GM12865 (cell line): Measurements from ENCODE around the gene CLEC16A.

ENCODE experiments used
- DNase-seq: peaks from one replicate; pipeline ENCODE4 v3.0.0; 2010; ENCODE audit warnings: low read depth
- H3K4me3 ChIP-seq: 2 replicates; pipeline ENCODE4 v1.5.1; 2011; ENCODE audit warnings: mild to moderate bottlenecking, low read depth, low read length, control low read depth
- TF ChIP-seq, protein P1 (sequence below): IDR thresholded peaks from 2 replicates; pipeline ENCODE4 v1.5.1; 2011; ENCODE audit warnings: low read length, control low read depth, low read depth, inconsistent platforms; ENCODE audit not compliant: insufficient read depth; ENCODE audit errors: missing control alignments

CLEC16A gene

GRCh38 chr16:11142261-11142630 is 197.9 kb downstream of the CLEC16A start:
- TF ChIP-seq, protein P1, sequence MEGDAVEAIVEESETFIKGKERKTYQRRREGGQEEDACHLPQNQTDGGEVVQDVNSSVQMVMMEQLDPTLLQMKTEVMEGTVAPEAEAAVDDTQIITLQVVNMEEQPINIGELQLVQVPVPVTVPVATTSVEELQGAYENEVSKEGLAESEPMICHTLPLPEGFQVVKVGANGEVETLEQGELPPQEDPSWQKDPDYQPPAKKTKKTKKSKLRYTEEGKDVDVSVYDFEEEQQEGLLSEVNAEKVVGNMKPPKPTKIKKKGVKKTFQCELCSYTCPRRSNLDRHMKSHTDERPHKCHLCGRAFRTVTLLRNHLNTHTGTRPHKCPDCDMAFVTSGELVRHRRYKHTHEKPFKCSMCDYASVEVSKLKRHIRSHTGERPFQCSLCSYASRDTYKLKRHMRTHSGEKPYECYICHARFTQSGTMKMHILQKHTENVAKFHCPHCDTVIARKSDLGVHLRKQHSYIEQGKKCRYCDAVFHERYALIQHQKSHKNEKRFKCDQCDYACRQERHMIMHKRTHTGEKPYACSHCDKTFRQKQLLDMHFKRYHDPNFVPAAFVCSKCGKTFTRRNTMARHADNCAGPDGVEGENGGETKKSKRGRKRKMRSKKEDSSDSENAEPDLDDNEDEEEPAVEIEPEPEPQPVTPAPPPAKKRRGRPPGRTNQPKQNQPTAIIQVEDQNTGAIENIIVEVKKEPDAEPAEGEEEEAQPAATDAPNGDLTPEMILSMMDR, result no peak
- H3K4me3 ChIP-seq, result no peak overlapping the region
- DNase-seq, result no peak

GRCh38 chr16:11142951-11143350 is 198.6 kb downstream of the CLEC16A start:
- H3K4me3 ChIP-seq, result no peak overlapping the region
- TF ChIP-seq, protein P1, result no peak
- no peak for DNase-seq

GRCh38 chr16:11143372-11144035 is 199.1 kb downstream of the CLEC16A start:
- no peak overlapping the region for H3K4me3 ChIP-seq
- no peak for DNase-seq
- TF ChIP-seq, protein P1, result no peak

GRCh38 chr16:11144122-11144521 is 199.8 kb downstream of the CLEC16A start:
- no peak overlapping the region for H3K4me3 ChIP-seq
- DNase-seq, result no peak
- TF ChIP-seq, protein P1, result no peak

GRCh38 chr16:11145173-11145818 is 200.9 kb downstream of the CLEC16A start:
- TF ChIP-seq, protein P1, result no peak
- no peak overlapping the region for H3K4me3 ChIP-seq
- DNase-seq, result no peak

GRCh38 chr16:11145819-11146211 is 201.5 kb downstream of the CLEC16A start:
- H3K4me3 ChIP-seq, result no peak overlapping the region
- TF ChIP-seq, protein P1, result no peak
- DNase-seq, result no peak
